ENCODE results near the gene C19orf53.

C19orf53 gene

DNA sequence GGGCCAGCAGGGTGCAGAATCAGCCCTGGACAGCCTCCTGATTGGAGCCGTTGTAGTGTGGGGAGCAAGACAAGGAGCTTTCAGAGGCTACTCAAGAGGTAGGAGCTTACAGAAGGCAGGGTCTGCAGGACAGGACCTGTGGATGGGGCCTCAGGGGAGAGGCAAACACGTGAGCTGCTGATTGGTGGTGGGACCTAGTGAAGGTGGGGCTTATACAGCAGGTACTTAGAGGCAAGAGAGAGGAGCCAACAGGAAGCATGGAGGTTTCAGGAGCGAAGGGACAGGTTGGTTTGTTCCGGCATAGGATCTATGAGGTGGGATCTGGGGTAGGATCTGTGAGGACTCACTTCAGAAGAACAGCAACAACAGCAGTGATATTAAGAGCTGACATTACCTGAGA, 53.4 kb downstream of the C19orf53 start:
- no peak for DNase-seq
